GM21423 (cell line): ENCODE results near the gene OR6Q1.
"Not testable (repeated sequence)": the region's sequence is repeated elsewhere in the genome, so short reads cannot be mapped to it uniquely, and the experiment has no call there.

Experiments used
- ATAC-seq: cut with Tn5 transposase; IDR thresholded peaks from one replicate; pipeline ENCODE4 v1.9.1; 2021; ENCODE audit warnings: mild to moderate bottlenecking, moderate library complexity; ENCODE audit not compliant: unreplicated experiment

The OR6Q1 gene

GRCh38 chr11:58030653-58031052, at the start of gene OR6Q1:
TSS of gene OR6Q1 (plus strand) at chr11:58030953. CDS start at chr11:58030953, 0 bp downstream.
- no peak for ATAC-seq

GRCh38 chr11:57981536-57981935, 49.2 kb upstream of the OR6Q1 start:
- no peak for ATAC-seq

- ATAC-seq: no peak
Measured at GRCh38 chr11:57982776-57983175, 48.0 kb upstream of the OR6Q1 start.

GRCh38 chr11:57983191-57983590, 47.6 kb upstream of the OR6Q1 start:
- no peak for ATAC-seq

- not testable (repeated sequence) for ATAC-seq
Measured at GRCh38 chr11:57999523-57999922, 31.2 kb upstream of the OR6Q1 start.

GRCh38 chr11:58000021-58000420, 30.7 kb upstream of the OR6Q1 start:
- not testable (repeated sequence) for ATAC-seq

- no peak for ATAC-seq
Measured at GRCh38 chr11:58000699-58001098, 30.1 kb upstream of the OR6Q1 start.

GRCh38 chr11:58003036-58003435, 27.7 kb upstream of the OR6Q1 start:
- ATAC-seq: no peak

- ATAC-seq: no peak
Measured at GRCh38 chr11:58003591-58003990, 27.2 kb upstream of the OR6Q1 start.

- ATAC-seq: no peak
Measured at GRCh38 chr11:58004664-58005063, 26.1 kb upstream of the OR6Q1 start.

- no peak for ATAC-seq
Measured at GRCh38 chr11:58006940-58007339, 23.8 kb upstream of the OR6Q1 start.

- no peak for ATAC-seq
Measured at GRCh38 chr11:58011771-58012170, 19.0 kb upstream of the OR6Q1 start.

GRCh38 chr11:58023435-58023931, 7.3 kb upstream of the OR6Q1 start, which contains the start of gene OR9Q1:
TSS of gene OR9Q1 (plus strand) at chr11:58023881. CDS start at chr11:58179445, 155,564 bp downstream.
- no peak for ATAC-seq

- no peak for ATAC-seq
Measured at GRCh38 chr11:58024601-58025091, 6.1 kb upstream of the OR6Q1 start.

- ATAC-seq: no peak
Measured at GRCh38 chr11:58027341-58027740, 3.4 kb upstream of the OR6Q1 start.

GRCh38 chr11:58028687-58029411, 1.9 kb upstream of the OR6Q1 start:
- ATAC-seq: no peak

GRCh38 chr11:58034471-58034870, 3.7 kb downstream of the OR6Q1 start:
- ATAC-seq: no peak

- no peak for ATAC-seq
Measured at GRCh38 chr11:58039589-58039988, 8.8 kb downstream of the OR6Q1 start.

GRCh38 chr11:58043379-58043778, 12.6 kb downstream of the OR6Q1 start:
- no peak for ATAC-seq

- no peak for ATAC-seq
Measured at GRCh38 chr11:58046231-58046630, 15.5 kb downstream of the OR6Q1 start.

- no peak for ATAC-seq
Measured at GRCh38 chr11:58047818-58048217, 17.1 kb downstream of the OR6Q1 start.

GRCh38 chr11:58055806-58056401, 25.2 kb downstream of the OR6Q1 start:
- no peak for ATAC-seq
